Astrocyte of the cerebellum (primary cell): ENCODE data around the gene SH3BP5.

Experiments
- DNase-seq: peaks from one replicate; pipeline ENCODE4 v3.0.0-alpha.2; 2011; ENCODE audit warnings: low read depth
- H3K4me3 ChIP-seq: 2 replicates; pipeline ENCODE4 v1.5.1; 2011; ENCODE audit warnings: mild to moderate bottlenecking, low read depth, low read length, moderate library complexity
- in situ Hi-C: cut with HindIII; loops from 2 replicates; pipeline ENCODE4 v1.10.0; 2017; ENCODE audit warnings: low sequenced_read_pairs
- TF ChIP-seq, protein P1 (sequence below): IDR thresholded peaks from 2 replicates; pipeline ENCODE4 v1.5.1; 2012; ENCODE audit warnings: low read length, low read depth, moderate library complexity, mild to moderate bottlenecking; ENCODE audit errors: missing control alignments

Gene SH3BP5

DNA sequence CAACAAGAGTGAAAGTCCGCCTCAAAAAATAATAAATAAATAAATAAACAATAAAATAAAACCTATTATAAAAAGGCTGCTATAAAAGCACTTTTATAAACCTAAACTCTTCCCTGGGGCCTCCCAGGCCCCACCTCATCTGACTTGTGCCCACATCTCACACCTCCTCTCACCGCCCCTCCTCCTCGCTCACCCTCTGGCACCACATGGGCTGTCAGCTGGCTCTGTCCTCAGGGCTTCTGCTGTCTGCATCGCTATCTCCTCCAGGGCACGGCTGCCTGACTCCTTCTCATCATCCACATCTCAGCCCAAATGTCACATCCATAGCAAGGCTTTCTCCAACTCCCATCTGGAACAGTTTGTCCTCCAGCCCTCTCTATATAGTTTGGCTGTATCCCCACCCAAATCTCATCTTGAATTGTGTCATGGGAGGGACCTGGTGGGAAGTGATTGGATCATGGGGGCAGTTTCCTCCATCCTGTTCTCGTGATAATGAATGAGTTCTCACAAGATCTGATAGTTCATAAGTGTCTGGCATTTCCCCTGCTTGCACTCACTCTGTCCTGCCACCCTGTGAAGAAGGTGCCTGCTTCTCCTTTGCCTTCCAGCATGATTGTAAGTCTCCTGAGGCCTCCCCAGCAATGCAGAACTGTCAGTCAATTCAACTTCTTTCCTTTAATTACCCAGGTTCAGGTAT is 8.8 kb upstream of the SH3BP5 start:
- TF ChIP-seq, protein P1, sequence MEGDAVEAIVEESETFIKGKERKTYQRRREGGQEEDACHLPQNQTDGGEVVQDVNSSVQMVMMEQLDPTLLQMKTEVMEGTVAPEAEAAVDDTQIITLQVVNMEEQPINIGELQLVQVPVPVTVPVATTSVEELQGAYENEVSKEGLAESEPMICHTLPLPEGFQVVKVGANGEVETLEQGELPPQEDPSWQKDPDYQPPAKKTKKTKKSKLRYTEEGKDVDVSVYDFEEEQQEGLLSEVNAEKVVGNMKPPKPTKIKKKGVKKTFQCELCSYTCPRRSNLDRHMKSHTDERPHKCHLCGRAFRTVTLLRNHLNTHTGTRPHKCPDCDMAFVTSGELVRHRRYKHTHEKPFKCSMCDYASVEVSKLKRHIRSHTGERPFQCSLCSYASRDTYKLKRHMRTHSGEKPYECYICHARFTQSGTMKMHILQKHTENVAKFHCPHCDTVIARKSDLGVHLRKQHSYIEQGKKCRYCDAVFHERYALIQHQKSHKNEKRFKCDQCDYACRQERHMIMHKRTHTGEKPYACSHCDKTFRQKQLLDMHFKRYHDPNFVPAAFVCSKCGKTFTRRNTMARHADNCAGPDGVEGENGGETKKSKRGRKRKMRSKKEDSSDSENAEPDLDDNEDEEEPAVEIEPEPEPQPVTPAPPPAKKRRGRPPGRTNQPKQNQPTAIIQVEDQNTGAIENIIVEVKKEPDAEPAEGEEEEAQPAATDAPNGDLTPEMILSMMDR: no peak
- H3K4me3 ChIP-seq: no peak overlapping the region
- no peak for DNase-seq
- in situ Hi-C loops: no loop called here

DNA sequence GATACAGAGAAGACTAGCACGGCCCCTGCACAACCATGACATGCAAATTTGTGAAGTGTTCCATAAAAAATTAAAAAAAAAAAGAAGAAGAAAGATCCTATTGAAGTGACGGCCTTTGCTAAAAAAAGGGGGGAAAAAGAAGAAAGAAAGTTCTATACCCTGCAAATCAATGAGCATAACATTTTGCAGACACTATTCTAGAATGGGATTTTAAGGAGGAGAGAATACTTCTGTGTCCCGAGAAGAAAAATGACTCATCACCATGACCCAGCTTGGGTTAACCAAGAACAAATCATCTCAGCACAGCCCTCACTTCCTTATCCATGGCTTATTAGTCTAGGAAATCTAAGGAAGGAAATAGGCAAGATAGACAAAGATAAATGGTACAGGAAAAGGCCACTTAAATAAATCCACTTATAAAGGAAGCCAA is 7.4 kb upstream of the SH3BP5 start:
- TF ChIP-seq, protein P1: no peak
- H3K4me3 ChIP-seq: no peak overlapping the region
- no peak for DNase-seq
- in situ Hi-C loops: no loop called here

- no peak overlapping the region for H3K4me3 ChIP-seq
- in situ Hi-C loops: no loop called here
- TF ChIP-seq, protein P1: no peak
- DNase-seq: no peak
These were observed 6.6 kb upstream of the SH3BP5 start for GRCh38 chr3:15339001-15339400.

GRCh38 chr3:15337963-15338362 is 5.6 kb upstream of the SH3BP5 start:
- no peak for DNase-seq
- TF ChIP-seq, protein P1: no peak
- in situ Hi-C loops: no loop called here

GRCh38 chr3:15336057-15336456 is 3.7 kb upstream of the SH3BP5 start:
- TF ChIP-seq, protein P1: no peak
- H3K4me3 ChIP-seq: no peak overlapping the region
- in situ Hi-C loops: no loop called here
- DNase-seq: no peak

More at GRCh38 chr3:15337963-15338362, 5.6 kb upstream of the SH3BP5 start:
- no peak overlapping the region for H3K4me3 ChIP-seq

- in situ Hi-C loops: no loop called here
- TF ChIP-seq, protein P1: no peak
- DNase-seq: no peak
- H3K4me3 ChIP-seq: no peak overlapping the region
These were observed 1.5 kb upstream of the SH3BP5 start for GRCh38 chr3:15333956-15334263.
